Effector memory CD4-positive, alpha-beta T cell (primary cell): ENCODE results near the gene NGFR.

Source experiments
- DNase-seq, 3 donors: peaks; one replicate each; pipeline ENCODE4 v3.0.0-alpha.2; 2020
- H3K27ac ChIP-seq: 2 replicates; pipeline ENCODE4 v1.7.0; 2013; ENCODE audit warnings: mild to moderate bottlenecking, low read length, moderate library complexity; ENCODE audit not compliant: insufficient read depth, poor library complexity, severe bottlenecking
- H3K27me3 ChIP-seq: replicated peaks from 2 replicates; pipeline ENCODE4 v1.7.0; 2013; ENCODE audit warnings: mild to moderate bottlenecking, low read length; ENCODE audit not compliant: insufficient read depth, control insufficient read depth, poor library complexity, severe bottlenecking
- H3K36me3 ChIP-seq: 2 replicates; pipeline ENCODE4 v1.7.0; 2013; ENCODE audit warnings: mild to moderate bottlenecking, low read length, moderate library complexity; ENCODE audit not compliant: control insufficient read depth, insufficient read depth
- H3K4me1 ChIP-seq: 2 replicates; pipeline ENCODE4 v1.7.0; 2013; ENCODE audit warnings: low read length, mild to moderate bottlenecking; ENCODE audit not compliant: control insufficient read depth, insufficient read depth, poor library complexity, severe bottlenecking
- H3K4me3 ChIP-seq: 2 replicates; pipeline ENCODE4 v1.7.0; 2013; ENCODE audit warnings: low read length, low read depth, mild to moderate bottlenecking; ENCODE audit not compliant: insufficient read depth, poor library complexity, severe bottlenecking
- H3K9me3 ChIP-seq: 2 replicates; pipeline ENCODE4 v1.7.0; 2013; ENCODE audit warnings: mild to moderate bottlenecking, low read length, moderate library complexity; ENCODE audit not compliant: control insufficient read depth

Gene NGFR

DNA sequence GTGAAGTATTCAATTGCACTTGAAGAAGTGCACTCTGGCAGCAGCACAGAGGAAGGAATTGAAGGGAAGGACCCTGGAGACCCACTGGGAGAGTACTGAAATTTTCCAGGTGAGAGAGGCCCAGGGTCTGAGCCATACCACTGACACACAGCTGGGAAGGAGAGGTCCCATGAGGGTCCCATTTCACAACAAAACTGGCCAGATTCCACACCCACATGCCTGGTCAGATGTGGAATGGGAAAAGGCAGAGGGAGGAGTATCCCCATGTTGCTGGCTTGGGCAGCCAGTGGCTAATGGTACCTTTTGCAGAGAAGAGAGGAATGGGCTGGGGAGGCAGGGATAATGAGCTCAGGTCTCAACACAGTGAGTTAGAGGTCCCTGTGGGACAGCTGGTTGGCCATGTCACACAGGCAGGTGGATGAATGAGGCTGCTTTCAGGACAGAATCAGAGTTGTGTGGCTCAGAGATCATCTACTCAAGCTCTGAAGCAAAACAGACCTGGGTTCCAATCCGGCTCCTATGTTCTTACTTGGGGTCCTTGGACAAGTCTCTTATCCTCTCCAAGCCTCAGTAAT is 26.2 kb upstream of the NGFR start:
- H3K9me3 ChIP-seq: no peaks in the 10 kb centered on the region
- H3K27me3 ChIP-seq: peaks cover 33% of the 10 kb centered on the region
- H3K4me3 ChIP-seq: no peak overlapping the region
- H3K27ac ChIP-seq: no peak overlapping the region
- no peaks in the 10 kb centered on the region for H3K4me1 ChIP-seq
- no peaks in the 10 kb centered on the region for H3K36me3 ChIP-seq
- no peak for DNase-seq

DNA sequence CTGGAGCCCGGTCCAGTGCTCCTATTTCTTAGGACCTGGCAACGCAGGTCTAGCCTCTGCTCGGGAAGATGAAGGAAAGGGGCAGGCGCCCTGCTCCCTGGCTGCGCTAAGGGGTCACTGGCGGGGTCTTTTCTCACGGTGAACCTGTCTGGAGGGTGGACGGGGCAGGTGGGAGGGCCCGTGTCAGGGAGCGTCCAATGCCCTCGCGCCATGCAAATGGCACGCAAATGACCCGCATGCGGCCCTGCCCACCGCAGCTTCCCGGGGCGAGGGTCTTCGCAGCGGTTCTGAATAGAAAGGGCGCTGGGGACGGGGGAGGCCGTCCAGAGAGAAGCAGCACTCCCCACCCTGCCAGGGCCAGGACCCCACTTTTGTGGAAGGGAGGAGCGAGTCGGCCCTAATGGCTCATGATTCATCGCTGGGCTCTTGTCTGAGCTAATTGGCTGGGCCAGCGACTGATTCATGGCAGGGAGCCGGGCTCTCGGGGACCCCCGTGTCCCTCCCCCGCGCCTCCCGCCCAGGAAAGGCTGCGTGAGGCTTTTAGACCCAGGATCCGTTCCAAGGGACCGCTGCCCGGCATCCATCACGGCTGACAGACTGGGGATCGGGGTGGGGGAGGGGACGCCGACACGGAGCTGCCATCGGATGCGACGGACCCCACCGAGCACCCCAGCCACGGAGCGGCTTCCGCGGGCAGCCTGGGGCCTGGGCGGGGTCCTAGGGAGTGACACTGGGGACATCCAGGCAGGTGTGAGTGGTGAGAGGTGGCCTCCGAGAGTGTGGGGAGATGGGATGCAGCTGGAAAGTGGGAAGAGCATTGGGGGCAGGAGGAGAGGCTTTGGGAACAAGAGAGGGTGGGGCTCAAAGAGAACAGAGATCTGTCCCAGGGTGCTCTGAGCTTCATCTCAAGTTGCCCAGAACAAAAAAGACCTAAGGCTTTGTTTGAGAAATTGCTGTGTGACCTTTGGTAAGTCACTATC is 25.0 kb upstream of the NGFR start:
- Histone ChIP-seq H3K4me3 (no peak overlapping the region), H3K27ac (no peak overlapping the region), H3K4me1 (no peaks in the 10 kb centered on the region), H3K36me3 (no peaks in the 10 kb centered on the region), H3K27me3 (peaks cover 39% of the 10 kb centered on the region), H3K9me3 (no peaks in the 10 kb centered on the region)
- no peak for DNase-seq

DNA sequence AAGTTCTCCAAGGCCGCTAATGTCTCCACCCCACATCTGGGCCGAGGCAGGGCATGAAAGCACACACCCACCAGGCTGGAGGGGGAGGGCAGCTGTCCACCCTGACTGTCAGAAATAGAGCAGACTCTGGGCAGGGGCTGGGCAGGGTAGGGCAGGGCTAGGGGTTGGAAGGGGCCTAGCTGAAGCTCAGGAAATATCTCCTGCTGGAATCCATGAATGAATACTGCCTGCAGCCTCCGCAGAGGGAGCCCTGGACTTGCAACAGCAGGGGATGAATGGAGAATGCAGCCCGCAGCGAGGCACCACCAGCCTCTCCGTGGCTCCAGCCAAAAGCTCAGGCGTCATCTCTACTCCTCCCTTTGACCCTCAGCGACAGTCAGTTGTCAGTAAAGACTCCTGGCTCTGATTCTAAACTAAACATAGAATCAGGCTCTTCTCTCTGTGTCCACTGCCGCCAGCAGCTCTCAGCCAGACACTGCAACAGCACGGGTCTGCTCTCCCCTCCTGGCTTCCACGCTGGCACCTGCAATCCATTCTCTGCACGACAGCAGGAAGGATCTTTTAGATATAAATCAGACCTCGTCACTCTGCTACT is 23.9 kb upstream of the NGFR start:
- Histone ChIP-seq H3K9me3 (no peaks in the 10 kb centered on the region), H3K4me1 (no peaks in the 10 kb centered on the region), H3K36me3 (no peaks in the 10 kb centered on the region), H3K4me3 (no peak overlapping the region), H3K27ac (no peak overlapping the region), H3K27me3 (peaks cover 39% of the 10 kb centered on the region)
- no peak for DNase-seq

DNA sequence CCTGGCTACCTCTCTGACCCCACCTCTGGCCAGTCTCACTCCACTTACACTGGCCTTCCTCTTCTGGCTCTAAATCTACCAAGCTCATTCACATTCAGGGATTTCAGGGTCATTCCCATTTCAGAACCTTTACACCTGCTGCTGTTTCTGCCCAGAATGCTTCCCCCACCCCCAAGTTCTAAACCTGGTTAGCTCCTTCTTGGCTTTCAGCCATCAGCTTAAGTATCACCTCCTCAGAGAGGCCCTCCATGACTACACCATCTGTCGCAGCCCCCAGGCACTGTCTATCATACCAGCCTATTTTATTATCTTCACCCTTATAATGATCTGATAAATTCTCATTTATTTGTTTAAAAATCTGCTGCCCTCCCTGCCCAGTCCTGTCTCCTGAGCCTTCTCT is 23.3 kb upstream of the NGFR start:
- DNase-seq: no peak
- no peak overlapping the region for H3K27ac ChIP-seq
- no peak overlapping the region for H3K4me3 ChIP-seq
- H3K9me3 ChIP-seq: no peaks in the 10 kb centered on the region
- no peaks in the 10 kb centered on the region for H3K4me1 ChIP-seq
- H3K27me3 ChIP-seq: peaks cover 39% of the 10 kb centered on the region
- H3K36me3 ChIP-seq: no peaks in the 10 kb centered on the region

DNA sequence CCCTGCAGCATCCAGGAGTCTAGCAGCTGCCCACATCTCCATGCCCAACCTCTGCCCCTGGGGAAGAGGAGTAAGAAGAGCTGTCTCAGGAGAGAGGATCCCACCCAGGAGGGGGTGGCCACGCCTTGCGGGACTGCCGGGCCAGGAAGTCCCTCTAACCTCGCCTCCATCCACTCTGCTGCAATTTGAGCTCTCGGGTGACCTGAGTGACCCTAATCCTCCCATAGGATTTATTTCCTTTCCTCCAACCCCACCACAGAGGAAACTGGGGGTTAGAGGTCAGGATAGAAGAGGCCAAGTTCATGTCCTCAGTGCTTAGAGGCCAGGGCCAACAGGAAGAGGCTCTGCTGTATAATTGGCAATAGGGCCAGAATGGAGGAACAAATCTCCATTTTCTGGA is 22.6 kb upstream of the NGFR start:
- no peak for DNase-seq
- H3K9me3 ChIP-seq: no peaks in the 10 kb centered on the region
- H3K27ac ChIP-seq: no peak overlapping the region
- peaks cover 39% of the 10 kb centered on the region for H3K27me3 ChIP-seq
- no peaks in the 10 kb centered on the region for H3K36me3 ChIP-seq
- H3K4me3 ChIP-seq: no peak overlapping the region
- H3K4me1 ChIP-seq: no peaks in the 10 kb centered on the region

DNA sequence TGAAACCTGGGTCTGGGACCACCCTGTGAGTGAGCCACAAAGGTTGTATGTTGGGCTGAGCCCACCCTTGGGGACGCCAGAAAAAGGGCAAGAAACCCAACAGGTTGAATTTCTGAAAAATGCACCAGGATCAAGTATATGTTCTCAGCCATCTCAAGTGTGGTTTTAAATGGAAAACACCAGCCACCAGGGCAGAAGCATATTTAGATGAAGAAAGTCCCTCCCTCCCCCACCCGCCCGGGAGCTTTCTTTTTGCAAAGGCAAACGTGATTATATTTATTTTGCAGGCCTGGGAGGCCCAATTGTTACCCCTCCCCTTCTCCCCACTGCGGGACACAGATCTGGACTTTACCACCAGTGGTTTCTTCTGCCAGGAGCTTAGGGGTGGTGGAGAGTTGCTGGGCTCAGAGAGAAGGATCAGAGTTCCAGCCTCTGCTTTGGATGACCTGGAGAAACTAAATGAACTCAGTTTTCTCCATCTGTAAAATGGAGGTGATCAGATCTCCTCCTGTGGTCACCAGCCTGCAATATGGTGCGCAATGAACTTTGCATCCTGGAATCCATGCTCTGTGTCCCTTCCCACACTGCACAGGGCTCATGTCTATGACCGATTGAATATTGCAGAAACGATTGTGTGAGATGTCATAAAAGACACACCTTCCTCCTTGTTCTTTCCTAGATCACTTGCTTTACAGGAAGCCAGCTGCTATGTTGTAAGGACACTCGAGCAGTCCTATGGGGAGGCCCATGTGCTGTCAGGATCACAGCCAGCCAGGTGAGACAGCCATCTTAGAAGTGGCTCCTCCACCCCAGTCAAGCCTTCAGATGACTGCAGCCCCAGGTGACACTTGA is 21.0 kb upstream of the NGFR start:
- Histone ChIP-seq H3K9me3 (no peaks in the 10 kb centered on the region), H3K27ac (no peak overlapping the region), H3K27me3 (peaks cover 39% of the 10 kb centered on the region), H3K4me1 (no peaks in the 10 kb centered on the region), H3K4me3 (no peak overlapping the region), H3K36me3 (no peaks in the 10 kb centered on the region)
- no peak for DNase-seq

DNA sequence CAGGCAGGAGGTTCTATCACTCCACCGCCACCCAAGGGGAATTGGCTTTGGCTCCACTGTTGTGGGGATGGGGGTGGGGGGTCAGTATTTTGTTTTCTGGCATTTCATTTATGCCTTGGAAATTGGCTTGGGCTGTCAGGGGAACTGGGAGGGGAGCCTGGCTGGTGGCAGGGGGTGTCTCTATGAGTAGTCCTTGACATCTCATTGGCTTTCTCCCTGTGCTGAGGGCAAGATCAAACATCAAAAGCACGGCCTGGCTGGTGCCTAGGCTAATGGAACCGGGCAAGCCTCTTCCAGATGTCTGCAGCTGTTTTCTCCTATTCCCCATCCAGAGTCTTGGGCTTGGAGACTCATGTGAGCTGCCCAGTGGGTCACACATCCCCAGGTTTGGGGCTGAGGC is 17.4 kb upstream of the NGFR start:
- Histone ChIP-seq H3K36me3 (no peaks in the 10 kb centered on the region), H3K27ac (no peak overlapping the region), H3K4me1 (no peaks in the 10 kb centered on the region), H3K27me3 (peaks cover 14% of the 10 kb centered on the region), H3K9me3 (no peaks in the 10 kb centered on the region), H3K4me3 (no peak overlapping the region)
- DNase-seq: no peak

DNA sequence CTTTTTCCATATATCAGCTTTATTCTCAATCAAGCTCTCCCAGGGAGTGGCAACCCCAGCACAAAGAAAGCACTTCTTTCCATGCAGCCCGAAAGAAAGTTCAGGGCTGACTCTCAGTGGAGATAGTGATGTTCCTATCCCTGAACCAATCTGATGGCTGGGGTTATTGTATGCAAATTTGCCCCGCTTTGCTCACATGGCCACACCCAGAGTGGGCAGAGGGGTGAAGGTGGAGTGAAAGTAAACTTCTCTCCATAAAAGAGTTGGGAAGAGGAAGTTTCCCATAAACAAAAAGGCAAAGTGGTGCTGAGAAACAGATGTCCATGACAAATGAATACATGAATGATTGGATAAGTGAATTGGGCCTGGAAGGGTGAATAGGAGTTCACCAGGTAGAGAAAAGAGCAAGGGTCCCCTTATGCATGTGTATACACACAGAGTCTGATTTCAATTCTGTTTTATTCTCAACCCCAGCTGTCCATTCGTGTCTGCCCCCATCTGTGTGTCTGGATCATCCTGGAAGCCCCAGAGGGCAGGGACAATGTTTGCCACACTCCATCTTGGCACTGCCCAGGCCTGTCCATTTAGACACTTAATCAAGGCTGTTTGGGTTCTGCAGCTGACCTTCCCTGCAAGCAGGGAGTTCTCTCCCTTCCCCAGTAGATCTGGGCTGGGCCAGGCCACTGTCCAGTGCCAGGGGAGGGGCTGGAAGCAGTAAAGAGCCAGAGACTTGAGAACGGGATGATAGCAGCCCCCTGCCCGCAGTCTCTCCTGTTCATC is 14.1 kb upstream of the NGFR start:
- no peak for DNase-seq
- no peaks in the 10 kb centered on the region for H3K4me1 ChIP-seq
- H3K4me3 ChIP-seq: no peak overlapping the region
- no peak overlapping the region for H3K27ac ChIP-seq
- no peaks in the 10 kb centered on the region for H3K9me3 ChIP-seq
- H3K27me3 ChIP-seq: no peaks in the 10 kb centered on the region
- H3K36me3 ChIP-seq: no peaks in the 10 kb centered on the region

DNA sequence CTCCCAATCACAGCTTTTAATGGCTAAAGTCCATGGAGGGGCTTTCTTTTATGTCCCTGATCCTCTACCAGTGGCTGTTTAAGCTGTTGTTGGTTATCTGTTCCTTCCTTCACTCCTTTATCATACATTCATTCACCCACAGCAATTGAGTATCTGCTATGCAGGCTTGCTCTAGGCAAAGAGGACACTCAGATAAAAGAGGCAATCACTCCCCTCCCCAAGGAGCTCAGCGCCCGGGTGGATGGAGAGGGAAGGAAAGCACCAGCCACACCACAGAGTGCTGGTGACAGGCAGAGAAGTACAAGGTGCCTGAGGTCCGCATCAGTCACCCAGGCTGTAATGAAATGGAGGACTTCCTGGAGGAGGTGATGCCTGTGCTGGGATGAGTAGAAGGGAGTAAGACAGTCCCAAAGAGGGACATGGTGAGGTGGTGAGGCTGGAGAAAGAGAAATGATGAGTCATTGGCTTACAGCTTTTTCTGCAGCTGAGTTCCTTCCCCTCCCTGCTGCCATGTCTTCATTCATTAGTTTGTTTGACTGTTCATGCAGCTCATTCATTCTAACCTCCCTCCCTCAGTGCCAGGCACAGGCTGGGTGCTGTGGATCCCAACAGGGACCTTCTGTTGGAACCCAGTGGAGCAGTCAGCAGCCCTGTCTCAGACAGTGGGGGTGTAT is 12.8 kb upstream of the NGFR start:
- Histone ChIP-seq H3K27me3 (no peaks in the 10 kb centered on the region), H3K9me3 (no peaks in the 10 kb centered on the region), H3K4me3 (no peak overlapping the region), H3K36me3 (no peaks in the 10 kb centered on the region), H3K4me1 (no peaks in the 10 kb centered on the region), H3K27ac (no peak overlapping the region)
- no peak for DNase-seq
